ENCODE data around the gene SHISA9.

GRCh38 chr16:13193721-13194120, 292.3 kb downstream of the SHISA9 start:
- TF ChIP-seq CTCF (IDR thresholded peaks at IDR 0.05; ENCODE audit: low read depth, low read length): no peak
- TF ChIP-seq POLR2A (IDR thresholded peaks at IDR 0.05; ENCODE audit: extremely low read depth, insufficient read length): no peak
- TF ChIP-seq MYC (IDR thresholded peaks at IDR 0.05; ENCODE audit: low read depth, low read length): no peak

Measured in NB4 (cell line).